GM21390 (cell line): ENCODE results near the gene CCDC144A.
A peak's percentile ranks its signal among the peaks of the same experiment; 100 is the strongest.
"Not testable (repeated sequence)": the region's sequence is repeated elsewhere in the genome, so short reads cannot be mapped to it uniquely, and the experiment has no call there.

Source experiments
- ATAC-seq: cut with Tn5 transposase; IDR thresholded peaks from one replicate; pipeline ENCODE4 v1.9.1; 2021; ENCODE audit not compliant: unreplicated experiment

The CCDC144A gene

GRCh38 chr17:16689731-16690281 is at the start of gene CCDC144A:
Gene CCDC144A, plus strand, starts transcription at chr17:16690241. Its CDS starts 160 bp downstream, at chr17:16690401.
- ATAC-seq: not testable (repeated sequence)

- ATAC-seq: no peak
These were observed 40.5 kb upstream of the CCDC144A start for GRCh38 chr17:16649585-16649984.

GRCh38 chr17:16652252-16652651 is 37.8 kb upstream of the CCDC144A start:
- ATAC-seq: no peak

GRCh38 chr17:16652847-16653366 is 37.1 kb upstream of the CCDC144A start:
- ATAC-seq: no peak

- peak; percentile 95 for ATAC-seq
These were observed 36.5 kb upstream of the CCDC144A start, which contains the start of gene ZNF624 for GRCh38 chr17:16653367-16654041. Gene ZNF624, minus strand, starts transcription at chr17:16653850.

GRCh38 chr17:16661217-16661616 is 28.8 kb upstream of the CCDC144A start:
- ATAC-seq: no peak

GRCh38 chr17:16662936-16663335 is 27.1 kb upstream of the CCDC144A start:
- no peak for ATAC-seq

GRCh38 chr17:16666553-16666906 is 23.5 kb upstream of the CCDC144A start:
- ATAC-seq: not testable (repeated sequence)

GRCh38 chr17:16666907-16667636 is 23.0 kb upstream of the CCDC144A start:
- not testable (repeated sequence) for ATAC-seq

GRCh38 chr17:16676676-16677268 is 13.3 kb upstream of the CCDC144A start:
- no peak for ATAC-seq

GRCh38 chr17:16683290-16684138 is 6.5 kb upstream of the CCDC144A start:
- ATAC-seq: not testable (repeated sequence)

GRCh38 chr17:16686019-16686418 is 4.0 kb upstream of the CCDC144A start:
- ATAC-seq: not testable (repeated sequence)

GRCh38 chr17:16687151-16687550 is 2.9 kb upstream of the CCDC144A start:
- ATAC-seq: not testable (repeated sequence)

- not testable (repeated sequence) for ATAC-seq
These were observed 406 bp downstream of the CCDC144A start for GRCh38 chr17:16690447-16690846.

GRCh38 chr17:16697603-16698002 is 7.6 kb downstream of the CCDC144A start:
- ATAC-seq: not testable (repeated sequence)

GRCh38 chr17:16745492-16746203 is 55.6 kb downstream of the CCDC144A start:
- ATAC-seq: not testable (repeated sequence)

GRCh38 chr17:16746571-16746970 is 56.5 kb downstream of the CCDC144A start:
- ATAC-seq: not testable (repeated sequence)

GRCh38 chr17:16750515-16750914 is 60.5 kb downstream of the CCDC144A start:
- not testable (repeated sequence) for ATAC-seq

- ATAC-seq: not testable (repeated sequence)
These were observed 61.3 kb downstream of the CCDC144A start for GRCh38 chr17:16751224-16751923.
